Measurements from ENCODE around the gene ZFYVE28.

- TF ChIP-seq POLR2AphosphoS5 (IDR thresholded peaks at IDR 0.05; ENCODE audit: low read depth, low read length) (no peak), CREB1 (IDR thresholded peaks at IDR 0.05) (no peak), EZH2 (IDR thresholded peaks at IDR 0.05; ENCODE audit: low read depth, low read length, severe bottlenecking) (no peak), ASH2L (IDR thresholded peaks at IDR 0.05; ENCODE audit: low read length) (no peak), GABPA (IDR thresholded peaks at IDR 0.05; ENCODE audit: borderline replicate concordance, insufficient read depth, low read length) (no peak), POLR2A (IDR thresholded peaks at IDR 0.05; ENCODE audit: control extremely low read depth in 1 of 2, low read depth in 2 of 2, low read length in 2 of 2) (no peak), BCL11A (IDR thresholded peaks at IDR 0.05; ENCODE audit: low read depth in 2 of 2, low read length in 2 of 2) (no peak), HDAC6 (IDR thresholded peaks at IDR 0.05; ENCODE audit: low read depth, low read length) (no peak), CBX5 (IDR thresholded peaks at IDR 0.05; ENCODE audit: low read depth, low read length) (no peak), ZNF274 (IDR thresholded peaks at IDR 0.05; ENCODE audit: borderline replicate concordance, extremely low read depth, low read length) (no peak), JUND (IDR thresholded peaks at IDR 0.05; ENCODE audit: low read length) (no peak)
- TF ChIP-seq, protein P1, sequence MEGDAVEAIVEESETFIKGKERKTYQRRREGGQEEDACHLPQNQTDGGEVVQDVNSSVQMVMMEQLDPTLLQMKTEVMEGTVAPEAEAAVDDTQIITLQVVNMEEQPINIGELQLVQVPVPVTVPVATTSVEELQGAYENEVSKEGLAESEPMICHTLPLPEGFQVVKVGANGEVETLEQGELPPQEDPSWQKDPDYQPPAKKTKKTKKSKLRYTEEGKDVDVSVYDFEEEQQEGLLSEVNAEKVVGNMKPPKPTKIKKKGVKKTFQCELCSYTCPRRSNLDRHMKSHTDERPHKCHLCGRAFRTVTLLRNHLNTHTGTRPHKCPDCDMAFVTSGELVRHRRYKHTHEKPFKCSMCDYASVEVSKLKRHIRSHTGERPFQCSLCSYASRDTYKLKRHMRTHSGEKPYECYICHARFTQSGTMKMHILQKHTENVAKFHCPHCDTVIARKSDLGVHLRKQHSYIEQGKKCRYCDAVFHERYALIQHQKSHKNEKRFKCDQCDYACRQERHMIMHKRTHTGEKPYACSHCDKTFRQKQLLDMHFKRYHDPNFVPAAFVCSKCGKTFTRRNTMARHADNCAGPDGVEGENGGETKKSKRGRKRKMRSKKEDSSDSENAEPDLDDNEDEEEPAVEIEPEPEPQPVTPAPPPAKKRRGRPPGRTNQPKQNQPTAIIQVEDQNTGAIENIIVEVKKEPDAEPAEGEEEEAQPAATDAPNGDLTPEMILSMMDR (IDR thresholded peaks at IDR 0.05; ENCODE audit: control extremely low read depth in 1 of 3, insufficient read depth in 1 of 3, low read depth in 1 of 3, low read length in 3 of 3) = no peak
Observed at GRCh38 chr4:2269618-2270163, 148.8 kb downstream of the ZFYVE28 start.

Data from H1 (cell line).